IPS DF 4.7 (cell line): ENCODE data around the gene ZHX3.

Source experiments
- DNase-seq: peaks from one replicate; pipeline ENCODE4 v3.0.0-alpha.2; 2013; ENCODE audit warnings: low spot score; ENCODE audit errors: extremely low read depth

The ZHX3 gene

GRCh38 chr20:41317546-41318270, at the start of gene ZHX3:
ZHX3 (minus strand) TSS chr20:41317731; CDS start chr20:41204916, 112,815 bp downstream.
- peak; percentile 56 for DNase-seq

GRCh38 chr20:41367393-41367695, 49.8 kb upstream of the ZHX3 start:
- no peak for DNase-seq

- no peak for DNase-seq
Observed at GRCh38 chr20:41366546-41367392, 49.2 kb upstream of the ZHX3 start, which contains the start of gene EMILIN3. EMILIN3 (minus strand) TSS chr20:41366818; CDS start chr20:41366634, 184 bp downstream.

GRCh38 chr20:41365777-41366545, 48.4 kb upstream of the ZHX3 start:
- DNase-seq, result no peak

- no peak for DNase-seq
Observed at GRCh38 chr20:41364967-41365765, 47.6 kb upstream of the ZHX3 start.

- no peak for DNase-seq
Observed at GRCh38 chr20:41364236-41364855, 46.8 kb upstream of the ZHX3 start.

GRCh38 chr20:41363601-41364000, 46.1 kb upstream of the ZHX3 start:
- DNase-seq, result no peak

GRCh38 chr20:41362748-41363140, 45.2 kb upstream of the ZHX3 start:
- no peak for DNase-seq

GRCh38 chr20:41361757-41362747, 44.5 kb upstream of the ZHX3 start:
- no peak for DNase-seq

GRCh38 chr20:41360831-41361756, 43.6 kb upstream of the ZHX3 start:
- no peak for DNase-seq

- DNase-seq, result no peak
Observed at GRCh38 chr20:41359541-41360011, 42.0 kb upstream of the ZHX3 start.

- DNase-seq, result no peak
Observed at GRCh38 chr20:41358717-41359116, 41.2 kb upstream of the ZHX3 start.

- no peak for DNase-seq
Observed at GRCh38 chr20:41358230-41358629, 40.7 kb upstream of the ZHX3 start.

GRCh38 chr20:41357424-41358163, 40.1 kb upstream of the ZHX3 start:
- DNase-seq, result no peak

GRCh38 chr20:41356951-41357350, 39.4 kb upstream of the ZHX3 start:
- DNase-seq, result no peak

- DNase-seq, result no peak
Observed at GRCh38 chr20:41355598-41356203, 38.2 kb upstream of the ZHX3 start.

- DNase-seq, result no peak
Observed at GRCh38 chr20:41355192-41355591, 37.7 kb upstream of the ZHX3 start.
